A549 (cell line): ENCODE measurements around the gene TBC1D19.

Source experiments
- CTCF ChIP-seq: fragments of >200 bp; sonication (Bioruptor Twin); formaldehyde crosslinking; IDR thresholded peaks from 3 replicates; pipeline ENCODE4 v1.5.1; 2016
- EP300 ChIP-seq, 2 experiments: fragments of >200 bp; sonication (Bioruptor Twin); formaldehyde crosslinking; IDR thresholded peaks; 2 replicates in 1 of 2; 3 replicates in 1 of 2; pipeline ENCODE4 v1.6.1; 2016 to 2017
- FOSL2 ChIP-seq, 2 experiments: fragments of 450-650 bp in 1 of 2; fragments of >200 bp in 1 of 2; sonication (Bioruptor Twin) in 1 of 2; formaldehyde crosslinking; IDR thresholded peaks; 2 replicates each; pipeline versions ENCODE4 v1.5.0 to v1.6.1; 2016 to 2020; ENCODE audit warnings: mild to moderate bottlenecking in 1 of 2, moderate library complexity in 1 of 2
- HDAC2 ChIP-seq: fragments of 200-600 bp; sonication (generic); IDR thresholded peaks from 2 replicates; pipeline ENCODE4 v1.6.1; 2016
- HOXA7 ChIP-seq: fragments of 250-450 bp; sonication (Bioruptor Pico); IDR thresholded peaks from 2 replicates; pipeline ENCODE4 v1.5.0; 2020; ENCODE audit warnings: mild to moderate bottlenecking, moderate library complexity
- MAFK ChIP-seq: fragments of 450-650 bp; IDR thresholded peaks from 2 replicates; pipeline ENCODE4 v1.6.1; 2014; ENCODE audit not compliant: partially characterized antibody
- PBX3 ChIP-seq: IDR thresholded peaks from 2 replicates; pipeline ENCODE4 v1.6.1; 2012
- PHF8 ChIP-seq: fragments of 200-600 bp; sonication (generic); IDR thresholded peaks from 2 replicates; pipeline ENCODE4 v1.6.1; 2016; ENCODE audit warnings: low read depth, mild to moderate bottlenecking, antibody characterized with exemption, moderate library complexity, borderline replicate concordance
- POLR2A ChIP-seq: IDR thresholded peaks from 2 replicates; pipeline ENCODE4 v1.6.1; 2012; ENCODE audit warnings: mild to moderate bottlenecking, low read length
- RAD21 ChIP-seq, 2 experiments: fragments of >200 bp in 1 of 2; sonication (Bioruptor Twin) in 1 of 2; formaldehyde crosslinking in 1 of 2; IDR thresholded peaks in 1 of 2; conservative IDR thresholded peaks in 1 of 2; 2 replicates in 1 of 2; 3 replicates in 1 of 2; pipeline ENCODE4 v1.6.1; 2012 to 2018; ENCODE audit warnings: inconsistent platforms in 1 of 2
- USF2 ChIP-seq: fragments of 450-650 bp; IDR thresholded peaks from 2 replicates; pipeline ENCODE4 v1.6.1; 2014; ENCODE audit warnings: antibody characterized with exemption

- TF ChIP-seq USF2 = no peak
- TF ChIP-seq EP300 (IDR thresholded peaks at IDR 0.05) = no peak
- no peak for TF ChIP-seq CTCF
- TF ChIP-seq POLR2A = no peak
- no peak for TF ChIP-seq PBX3
- no peak for TF ChIP-seq HOXA7 (CRISPR knock-in tag)
- no peak for TF ChIP-seq MAFK
- no peak for TF ChIP-seq RAD21 (conservative IDR thresholded peaks at IDR 0.05 in 1 of 2, IDR thresholded peaks at IDR 0.05 in 1 of 2)
- no peak for TF ChIP-seq PHF8
- no peak for TF ChIP-seq FOSL2 (IDR thresholded peaks at IDR 0.05)
- no peak for TF ChIP-seq FOSL2 (CRISPR knock-in tag; IDR thresholded peaks at IDR 0.05)
- TF ChIP-seq HDAC2 = no peak
Observed at GRCh38 chr4:26764231-26764630, 180.3 kb downstream of the TBC1D19 start.
